Stomach (tissue), 9 donors: ENCODE measurements around the gene CTNNA1. TPM values are rescaled to one million over a fixed set of nuclear protein-coding genes. Genes with fewer than 3 reads are reported as not detected.
"Not testable (repeated sequence)": the region's sequence is repeated elsewhere in the genome, so short reads cannot be mapped to it uniquely, and the experiment has no call there.

Source experiments
- DNase-seq, 2 donors: peaks; one replicate each; pipeline versions ENCODE4 v3.0.0 to v3.0.0-alpha.2; 2013 to 2019
- H3K27ac ChIP-seq, 5 donors: fragments of 200-600 bp in 4 of 5; sonication (generic) in 4 of 5; one replicate each; pipeline ENCODE4 v1.5.1; 2013 to 2019; ENCODE audit warnings: mild to moderate bottlenecking in 1 of 5, moderate library complexity in 1 of 5
- H3K27me3 ChIP-seq, 3 donors: fragments of 200-600 bp; sonication (generic); one replicate each; pipeline ENCODE4 v1.5.1; 2017 to 2019; ENCODE audit warnings: mixed run types in 1 of 3
- H3K36me3 ChIP-seq, 4 donors: fragments of 200-600 bp; sonication (generic); 1 replicate in 3 of 4; 2 replicates in 1 of 4; pipeline ENCODE4 v1.5.1; 2016 to 2019
- H3K4me1 ChIP-seq, 4 donors: fragments of 200-600 bp; sonication (generic); one replicate each; pipeline ENCODE4 v1.5.1; 2016 to 2019
- H3K4me3 ChIP-seq, 4 donors: fragments of 200-600 bp; sonication (generic) in 3 of 4; one replicate each; pipeline ENCODE4 v1.5.1; 2016 to 2019; ENCODE audit warnings: mild to moderate bottlenecking in 1 of 4
- H3K9me3 ChIP-seq, 4 donors: fragments of 200-600 bp; sonication (generic); one replicate each; pipeline ENCODE4 v1.5.1; 2016 to 2019
- CTCF ChIP-seq, 7 experiments: fragments of 450-650 bp in 4 of 7; fragments of 200-600 bp in 3 of 7; sonication (generic) in 3 of 7; IDR thresholded peaks; one replicate each; pipeline ENCODE4 v1.5.1; 2016 to 2019; ENCODE audit warnings: antibody characterized with exemption in 7 of 7, control low read depth in 2 of 7, mild to moderate bottlenecking in 1 of 7
- EP300 ChIP-seq: sonication (generic); formaldehyde crosslinking; IDR thresholded peaks from one replicate; pipeline ENCODE4 v1.6.1; 2017; ENCODE audit warnings: antibody characterized with exemption
- POLR2A ChIP-seq, 4 donors: fragments of 450-650 bp; IDR thresholded peaks; one replicate each; pipeline ENCODE4 v1.6.1; 2016; ENCODE audit warnings: antibody characterized with exemption in 4 of 4, control low read depth in 2 of 4, mild to moderate bottlenecking in 1 of 4, moderate library complexity in 1 of 4
- POLR2AphosphoS5 ChIP-seq, 3 donors: sonication (generic); formaldehyde crosslinking; IDR thresholded peaks; one replicate each; pipeline ENCODE4 v1.6.1; 2016; ENCODE audit warnings: antibody characterized with exemption in 3 of 3
- WGBS, 5 donors: extraction: QIAGEN DNeasy Blood & Tissue Kit in 3 of 5; methylation state at CpG; one replicate each; pipeline versions ENCODE4 v1.1.5 to v1.1.7; 2013 to 2018; 5-methylcytosine and 5-hydroxymethylcytosine counted together
- intact Hi-C: fragments of 100-400 bp; cut with DNase I; formaldehyde crosslinking; loops from one replicate; pipeline ENCODE4 v1.15.1; 2023; ENCODE audit warnings: low total_unique reads
- polyA plus RNA-seq, 3 donors: library from polyadenylated mRNA; stranded (reverse); fragments of 200-250 nt; gene quantifications; one replicate each; pipeline ENCODE4 v1.2.3, GENCODE V29; 2013
- total RNA-seq, 5 donors: library from RNA; depleted of rRNA; stranded (reverse); fragments of >200 nt; gene quantifications; one replicate each; pipeline versions ENCODE4 v1.1.0 to v1.2.3, GENCODE V29; 2014 to 2016
- donor health status: healthy with polysubstance abuse.
- donor health status: Bipolar disorder and iron deficiency.
- donor health status: healthy.

Gene CTNNA1
- total and polyA plus RNA-seq, 8 donors: 88.7 to 531 (median 214) TPM

- Histone ChIP-seq H3K4me1 (peaks cover 0 to 23% (median 3%) of the 10 kb centered on the region in 4 donors), H3K36me3 (peaks cover 8 to 47% (median 36%) of the 10 kb centered on the region in 4 donors), H3K4me3 (no peak overlapping the region), H3K9me3 (no peaks in the 10 kb centered on the region), H3K27ac (no peak overlapping the region), H3K27me3 (no peaks in the 10 kb centered on the region)
- TF ChIP-seq POLR2A (IDR thresholded peaks at IDR 0.05) (no peak), CTCF (IDR thresholded peaks at IDR 0.05) (no peak), EP300 (no peak), POLR2AphosphoS5 (IDR thresholded peaks at IDR 0.05) (no peak)
- DNase-seq: no peak
- intact Hi-C loops: no loop called here
These were observed 56.2 kb downstream of the CTNNA1 start for GRCh38 chr5:138809391-138809790.

- Histone ChIP-seq H3K36me3 (peaks cover 8 to 60% (median 49%) of the 10 kb centered on the region in 4 donors), H3K4me1 (peaks cover 0 to 14% (median 3%) of the 10 kb centered on the region in 4 donors)
- H3K4me3 ChIP-seq, DNase-seq, intact Hi-C loops, H3K27me3 ChIP-seq, H3K9me3 ChIP-seq, H3K27ac ChIP-seq: not testable (repeated sequence)
- WGBS, 5 donors: 92 to 100% (median 97%) methylated on average over 9 to 26 of the region's 35 CpGs
These were observed 57.6 kb downstream of the CTNNA1 start for GRCh38 chr5:138810861-138811260.

- H3K9me3 ChIP-seq: no peaks in the 10 kb centered on the region
- 89 to 96% (median 94%) methylated on average over 5 of the region's 5 CpGs for WGBS, 5 donors
- H3K36me3 ChIP-seq: peaks cover 8 to 91% (median 60%) of the 10 kb centered on the region in 4 donors
- DNase-seq: no peak
- TF ChIP-seq POLR2AphosphoS5 (IDR thresholded peaks at IDR 0.05) (no peak), CTCF (IDR thresholded peaks at IDR 0.05) (no peak), EP300 (no peak), POLR2A (IDR thresholded peaks at IDR 0.05) (no peak)
- no peaks in the 10 kb centered on the region for H3K27me3 ChIP-seq
- peaks cover 0 to 22% (median 13%) of the 10 kb centered on the region in 4 donors for H3K4me1 ChIP-seq
- no peak overlapping the region for H3K27ac ChIP-seq
- intact Hi-C loops: no loop called here
- H3K4me3 ChIP-seq: no peak overlapping the region
These were observed 62.3 kb downstream of the CTNNA1 start for GRCh38 chr5:138815529-138815928.

- DNase-seq: no peak
- Histone ChIP-seq H3K27ac (no peak overlapping the region), H3K4me1 (peaks cover 0 to 34% (median 22%) of the 10 kb centered on the region in 4 donors), H3K4me3 (no peak overlapping the region), H3K36me3 (peaks cover 5 to 76% (median 51%) of the 10 kb centered on the region in 4 donors), H3K9me3 (no peaks in the 10 kb centered on the region), H3K27me3 (no peaks in the 10 kb centered on the region)
- TF ChIP-seq POLR2AphosphoS5 (IDR thresholded peaks at IDR 0.05) (no peak), EP300 (no peak), POLR2A (IDR thresholded peaks at IDR 0.05) (no peak), CTCF (IDR thresholded peaks at IDR 0.05) (no peak)
- intact Hi-C loops: no loop called here
- WGBS, 5 donors: 89 to 100% (median 100%) methylated on average over 1 of the region's 1 CpG
These were observed 64.0 kb downstream of the CTNNA1 start for GRCh38 chr5:138817241-138817640.

GRCh38 chr5:138819081-138819480 lies 65.9 kb downstream of the CTNNA1 start:
- intact Hi-C loops: no loop called here

More at GRCh38 chr5:138819081-138819480, 65.9 kb downstream of the CTNNA1 start:
- no peak overlapping the region for H3K27ac ChIP-seq
- WGBS, 5 donors: 81 to 95% (median 91%) methylated on average over 4 of the region's 4 CpGs
- TF ChIP-seq POLR2AphosphoS5 (IDR thresholded peaks at IDR 0.05) (no peak), EP300 (no peak), POLR2A (IDR thresholded peaks at IDR 0.05) (no peak), CTCF (IDR thresholded peaks at IDR 0.05) (no peak)
- no peak for DNase-seq
- H3K9me3 ChIP-seq: no peaks in the 10 kb centered on the region
- no peak overlapping the region for H3K4me3 ChIP-seq
- H3K36me3 ChIP-seq: peaks cover 0 to 59% (median 32%) of the 10 kb centered on the region in 4 donors
- H3K4me1 ChIP-seq: peaks cover 0 to 45% (median 22%) of the 10 kb centered on the region in 4 donors
- H3K27me3 ChIP-seq: no peaks in the 10 kb centered on the region
